GM12873 (cell line): ENCODE measurements around the gene WWOX.

Experiments
- CTCF ChIP-seq: IDR thresholded peaks from 2 replicates; pipeline ENCODE4 v1.5.1; 2012; ENCODE audit warnings: low read depth, mild to moderate bottlenecking, moderate library complexity, low read length, control low read depth; ENCODE audit not compliant: insufficient read depth; ENCODE audit errors: missing control alignments

Gene WWOX

GRCh38 chr16:78364556-78364880 is 265.1 kb downstream of the WWOX start:
- no peak for TF ChIP-seq CTCF

- TF ChIP-seq CTCF = no peak
Observed at GRCh38 chr16:78365366-78365765, 265.9 kb downstream of the WWOX start.

- no peak for TF ChIP-seq CTCF
Observed at GRCh38 chr16:78368121-78369102, 269.0 kb downstream of the WWOX start.

- TF ChIP-seq CTCF = no peak
Observed at GRCh38 chr16:78372277-78372676, 272.8 kb downstream of the WWOX start.

- no peak for TF ChIP-seq CTCF
Observed at GRCh38 chr16:78375055-78375679, 275.7 kb downstream of the WWOX start.

- no peak for TF ChIP-seq CTCF
Observed at GRCh38 chr16:78376452-78376851, 277.0 kb downstream of the WWOX start.

GRCh38 chr16:78377312-78377711 is 277.9 kb downstream of the WWOX start:
- no peak for TF ChIP-seq CTCF
